Transverse colon (tissue), 3 donors: ENCODE measurements around the gene ACSS1.

ENCODE experiments used
- EP300 ChIP-seq: sonication (generic); formaldehyde crosslinking; IDR thresholded peaks from one replicate; pipeline ENCODE4 v1.6.1; 2017; ENCODE audit warnings: antibody characterized with exemption, low read depth
- TF ChIP-seq, protein P1 (sequence below), 5 experiments: fragments of 200-600 bp in 3 of 5; fragments of 450-650 bp in 2 of 5; sonication (generic) in 3 of 5; IDR thresholded peaks; 1 replicate in 2 of 5; 2 replicates in 3 of 5; pipeline ENCODE4 v1.5.1; 2016 to 2017; ENCODE audit warnings: antibody characterized with exemption in 5 of 5, inconsistent platforms in 3 of 5, mild to moderate bottlenecking in 2 of 5, moderate library complexity in 1 of 5

DNA sequence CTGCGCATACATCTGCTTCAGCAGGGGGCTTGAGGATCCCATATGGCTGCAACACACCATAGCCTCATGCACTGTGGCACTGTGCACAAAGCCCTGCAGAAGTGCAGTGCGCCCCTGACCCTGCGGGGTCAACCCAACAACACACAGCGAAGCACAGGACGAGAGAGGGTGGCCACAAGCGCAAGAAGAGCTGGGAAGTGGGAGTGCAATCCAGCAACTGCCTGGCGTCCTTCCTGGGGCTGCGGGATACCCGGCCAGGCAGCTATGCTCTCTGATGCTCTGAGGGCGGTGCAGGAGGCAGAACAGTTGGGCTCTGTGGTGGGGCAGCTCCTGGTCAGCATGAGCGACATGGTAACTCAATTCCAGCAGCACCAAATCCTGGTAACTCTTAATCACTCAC is 5.6 kb upstream of the ACSS1 start:
- TF ChIP-seq, protein P1, sequence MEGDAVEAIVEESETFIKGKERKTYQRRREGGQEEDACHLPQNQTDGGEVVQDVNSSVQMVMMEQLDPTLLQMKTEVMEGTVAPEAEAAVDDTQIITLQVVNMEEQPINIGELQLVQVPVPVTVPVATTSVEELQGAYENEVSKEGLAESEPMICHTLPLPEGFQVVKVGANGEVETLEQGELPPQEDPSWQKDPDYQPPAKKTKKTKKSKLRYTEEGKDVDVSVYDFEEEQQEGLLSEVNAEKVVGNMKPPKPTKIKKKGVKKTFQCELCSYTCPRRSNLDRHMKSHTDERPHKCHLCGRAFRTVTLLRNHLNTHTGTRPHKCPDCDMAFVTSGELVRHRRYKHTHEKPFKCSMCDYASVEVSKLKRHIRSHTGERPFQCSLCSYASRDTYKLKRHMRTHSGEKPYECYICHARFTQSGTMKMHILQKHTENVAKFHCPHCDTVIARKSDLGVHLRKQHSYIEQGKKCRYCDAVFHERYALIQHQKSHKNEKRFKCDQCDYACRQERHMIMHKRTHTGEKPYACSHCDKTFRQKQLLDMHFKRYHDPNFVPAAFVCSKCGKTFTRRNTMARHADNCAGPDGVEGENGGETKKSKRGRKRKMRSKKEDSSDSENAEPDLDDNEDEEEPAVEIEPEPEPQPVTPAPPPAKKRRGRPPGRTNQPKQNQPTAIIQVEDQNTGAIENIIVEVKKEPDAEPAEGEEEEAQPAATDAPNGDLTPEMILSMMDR (IDR thresholded peaks at IDR 0.05) = no peak
- TF ChIP-seq EP300 = no peak
